DMS53 treated with DMSO at 0.1 percent for 48 hours (cell line): ENCODE results near the gene ARCN1.
"Not testable (repeated sequence)": the region's sequence is repeated elsewhere in the genome, so short reads cannot be mapped to it uniquely, and the experiment has no call there.

ENCODE experiments used
- DNase-seq: peaks from one replicate; lab custom pipeline; 2025; ENCODE audit not compliant: unreplicated experiment; lab: John Stamatoyannopoulos, UW

Gene ARCN1

GRCh38 chr11:118544010-118544646 is 28.1 kb upstream of the ARCN1 start:
- DNase-seq: no peak

- DNase-seq: no peak
These were observed 27.6 kb upstream of the ARCN1 start for GRCh38 chr11:118544647-118545010.

DNA sequence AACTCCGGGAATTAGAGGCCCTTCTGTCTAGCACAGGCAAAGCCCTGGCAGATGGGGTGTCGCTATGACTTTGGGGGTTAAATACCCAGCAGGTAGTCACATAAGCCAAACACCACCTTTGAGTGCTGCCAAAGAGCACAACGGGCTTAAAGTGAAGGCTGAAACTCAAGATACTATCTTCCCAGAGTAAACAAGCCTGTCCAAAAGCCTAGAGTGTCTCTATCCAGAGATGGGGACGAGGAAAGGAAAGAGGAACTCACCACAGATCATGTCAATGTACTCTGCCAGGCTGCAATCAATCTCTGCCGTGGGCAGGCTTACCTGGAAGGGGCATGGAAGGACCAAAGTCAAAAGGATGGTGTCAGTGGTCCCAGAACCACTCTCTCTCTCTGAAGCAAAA is 26.7 kb upstream of the ARCN1 start:
- DNase-seq: no peak

- no peak for DNase-seq
These were observed 25.1 kb upstream of the ARCN1 start for GRCh38 chr11:118547132-118547531.

DNA sequence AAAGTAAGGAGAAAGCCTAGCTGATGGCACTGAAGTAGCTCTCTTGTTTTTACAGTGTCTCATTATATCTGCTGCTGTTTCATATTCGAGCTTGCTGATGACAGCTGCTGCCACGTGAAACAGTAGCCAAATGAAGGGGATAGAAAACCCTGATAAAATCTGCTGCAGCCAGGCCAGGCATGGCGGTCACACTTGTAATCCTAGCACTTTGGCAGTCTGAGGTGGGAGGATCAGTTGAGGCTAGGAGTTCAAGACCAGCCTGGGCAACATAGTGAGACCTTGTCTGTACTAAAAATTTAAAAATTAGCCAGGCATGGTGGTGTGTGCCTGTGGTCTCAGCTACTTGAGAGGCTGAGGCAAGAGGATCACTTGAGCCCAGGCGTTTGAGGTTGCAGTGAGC is 19.9 kb upstream of the ARCN1 start:
- DNase-seq: no peak

- no peak for DNase-seq
These were observed 11.4 kb upstream of the ARCN1 start for GRCh38 chr11:118560806-118561205.

DNA sequence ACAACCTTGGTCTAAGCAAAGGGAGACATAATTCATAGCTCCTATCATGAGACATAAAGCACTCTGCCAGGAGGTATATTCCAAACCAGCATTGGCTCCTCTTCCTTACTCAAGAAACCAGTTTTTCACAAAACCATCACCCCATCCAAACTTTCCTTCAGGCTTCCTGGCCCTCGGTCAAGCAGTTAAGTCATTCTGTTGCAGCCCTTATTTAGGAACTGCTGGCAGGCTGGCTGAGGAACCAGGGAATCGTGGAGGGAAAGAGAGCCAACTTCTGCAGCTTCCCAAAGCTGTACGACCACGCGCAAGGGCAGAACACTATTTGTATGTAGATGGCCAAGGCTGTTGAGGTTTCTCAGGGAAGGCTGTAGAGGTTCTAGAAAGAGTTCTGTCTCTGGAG is 7.2 kb upstream of the ARCN1 start:
- DNase-seq: no peak

GRCh38 chr11:118569670-118570069 is 2.5 kb upstream of the ARCN1 start:
- DNase-seq: no peak

DNA sequence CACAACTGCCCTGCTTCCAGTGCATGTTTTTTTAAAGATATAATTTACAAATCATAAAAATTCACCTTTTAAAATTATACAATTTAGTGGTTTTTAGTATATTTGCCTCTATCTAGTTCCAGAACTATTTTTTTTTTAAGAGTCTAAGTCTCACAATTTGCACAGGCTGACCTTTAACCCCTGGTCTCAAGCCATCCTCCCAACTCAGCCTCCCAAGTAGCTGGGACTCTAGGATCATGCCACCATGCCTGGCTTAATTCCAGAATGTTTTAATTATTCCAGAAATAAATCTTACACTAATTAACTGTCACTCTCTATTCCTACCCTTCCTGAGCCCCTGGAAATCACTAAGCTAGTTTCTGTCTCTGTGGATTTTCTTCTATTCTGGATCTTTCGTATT is 1.4 kb upstream of the ARCN1 start:
- no peak for DNase-seq

DNA sequence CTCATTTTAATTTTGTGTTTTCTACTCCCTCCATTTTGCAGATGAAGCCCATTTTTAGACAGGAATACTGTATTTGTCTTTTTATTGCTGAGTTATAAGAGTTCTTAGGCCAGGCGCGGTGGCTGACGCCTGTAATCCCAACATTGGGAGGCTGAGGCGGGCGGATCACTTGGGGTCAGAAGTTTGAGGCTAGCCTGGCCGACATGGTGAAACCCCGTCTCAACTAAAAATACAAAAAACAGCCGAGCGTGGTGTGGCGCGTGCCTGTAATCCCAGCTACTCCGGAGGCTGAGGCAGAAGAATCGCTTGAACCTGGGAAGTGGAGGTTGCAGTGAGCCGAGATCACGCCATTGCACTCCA is 528 bp upstream of the ARCN1 start:
- DNase-seq: not testable (repeated sequence)

- DNase-seq: no peak
These were observed 857 bp downstream of the ARCN1 start for GRCh38 chr11:118572981-118573550.

- DNase-seq: no peak
These were observed 2.4 kb downstream of the ARCN1 start for GRCh38 chr11:118574636-118575035.

DNA sequence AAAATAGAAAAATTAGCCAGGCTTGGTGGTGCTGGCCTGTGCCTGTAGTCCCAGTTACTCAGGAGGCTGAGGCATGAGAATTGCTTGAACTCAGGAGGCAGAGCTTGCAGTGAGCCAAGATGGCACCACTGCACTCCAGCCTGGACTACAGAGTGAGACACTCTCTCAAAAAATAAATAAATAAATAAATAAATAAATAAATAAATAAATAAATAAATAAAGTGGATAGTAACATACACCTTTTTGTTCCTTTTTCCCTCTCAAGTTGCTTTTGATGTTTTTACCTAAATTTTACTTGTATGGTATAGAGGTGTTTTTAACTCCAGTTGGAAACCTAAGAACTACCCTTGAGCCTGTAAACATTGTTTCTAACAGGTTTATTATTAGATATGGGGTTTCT is 5.8 kb downstream of the ARCN1 start:
- not testable (repeated sequence) for DNase-seq

GRCh38 chr11:118581057-118581456 is 8.8 kb downstream of the ARCN1 start:
- DNase-seq: no peak

DNA sequence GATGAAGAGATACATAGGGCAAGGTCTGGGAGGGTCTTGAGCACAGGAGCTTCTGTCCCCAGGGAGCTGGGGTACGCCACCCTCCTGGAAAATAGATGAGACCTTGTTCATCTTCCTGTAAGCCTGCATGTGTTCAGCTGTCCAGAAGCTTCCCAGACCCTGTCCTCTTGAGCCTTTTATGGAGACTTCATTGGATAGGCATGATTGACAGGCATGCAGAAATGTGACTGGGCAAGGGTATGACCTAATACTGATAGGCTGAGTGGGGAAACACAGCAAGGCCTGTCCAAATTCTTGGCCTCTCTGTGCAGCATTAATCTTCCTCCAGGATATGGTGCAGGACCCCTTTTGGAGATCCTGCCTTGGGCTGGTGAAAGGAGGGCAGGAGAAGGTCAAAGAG is 15.7 kb downstream of the ARCN1 start:
- no peak for DNase-seq

DNA sequence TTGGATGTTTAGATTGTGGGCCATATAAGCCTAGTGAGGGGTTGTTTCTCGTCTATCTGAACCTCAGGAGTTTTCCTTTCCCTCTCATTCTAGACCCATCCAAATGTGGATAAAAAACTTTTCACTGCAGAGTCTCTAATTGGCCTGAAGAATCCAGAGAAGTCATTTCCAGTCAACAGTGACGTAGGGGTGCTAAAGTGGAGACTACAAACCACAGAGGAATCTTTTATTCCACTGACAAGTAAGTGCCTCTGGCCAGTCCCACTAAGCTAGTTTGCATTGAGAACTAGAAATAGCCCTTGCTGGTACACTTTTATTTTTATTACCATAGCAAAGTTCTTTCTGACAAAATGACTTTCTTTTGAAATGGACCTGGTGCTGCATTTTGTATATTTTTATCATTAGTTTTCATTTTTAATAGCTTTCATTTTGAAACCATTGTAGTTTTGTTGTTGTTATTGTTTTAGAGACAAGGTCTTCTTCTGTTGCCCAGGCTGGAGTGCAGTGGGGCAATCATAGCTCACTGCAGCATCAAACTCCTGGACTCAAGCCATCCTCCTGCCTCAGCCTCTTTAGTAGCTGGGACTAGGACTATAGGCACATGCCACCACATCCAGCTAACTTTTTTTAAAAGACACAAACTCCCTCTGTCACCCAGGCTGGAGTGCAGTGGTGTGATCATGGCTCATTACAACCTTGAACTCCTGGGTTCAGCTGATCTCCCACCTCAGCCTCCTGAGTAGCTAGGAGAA is 20.6 kb downstream of the ARCN1 start:
- no peak for DNase-seq

- DNase-seq: not testable (repeated sequence)
These were observed 22.8 kb downstream of the ARCN1 start for GRCh38 chr11:118594984-118595383.

GRCh38 chr11:118596224-118597146 is 24.3 kb downstream of the ARCN1 start:
- DNase-seq: no peak

DNA sequence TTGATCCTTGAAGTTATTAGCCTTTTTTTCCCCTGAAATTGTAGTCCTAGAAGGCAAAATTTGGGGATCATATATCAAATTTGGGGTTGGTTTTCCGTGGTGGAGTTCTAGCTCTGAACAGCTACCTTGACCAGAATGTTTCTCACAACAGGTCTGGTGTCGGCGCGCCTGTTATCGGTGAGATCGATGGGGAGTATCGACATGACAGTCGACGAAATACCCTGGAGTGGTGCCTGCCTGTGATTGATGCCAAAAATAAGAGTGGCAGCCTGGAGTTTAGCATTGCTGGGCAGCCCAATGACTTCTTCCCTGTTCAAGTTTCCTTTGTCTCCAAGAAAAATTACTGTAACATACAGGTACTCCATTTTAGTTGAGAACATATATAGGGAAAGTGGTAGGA is 25.3 kb downstream of the ARCN1 start:
- no peak for DNase-seq

- no peak for DNase-seq
These were observed 30.1 kb downstream of the ARCN1 start for GRCh38 chr11:118602331-118602730.

DNA sequence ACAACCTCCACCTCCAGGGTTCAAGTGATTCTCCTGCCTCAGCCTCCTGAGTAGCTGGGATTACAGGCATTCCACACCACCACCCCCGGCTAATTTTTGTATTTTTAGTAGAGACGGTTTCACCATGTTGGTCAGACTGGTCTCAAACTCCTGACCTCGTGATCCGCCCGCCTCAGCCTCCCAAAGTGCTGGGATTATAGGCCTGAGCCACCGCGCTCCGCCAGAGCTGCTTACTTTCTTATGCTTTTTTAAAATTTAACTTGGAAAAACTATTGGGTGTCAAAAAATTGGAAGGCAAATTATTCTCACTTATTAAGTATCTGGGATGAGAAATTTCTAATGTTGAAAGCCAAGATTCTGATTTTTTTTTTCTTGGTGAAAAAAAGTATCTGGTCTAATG is 31.5 kb downstream of the ARCN1 start:
- DNase-seq: not testable (repeated sequence)

- DNase-seq: no peak
These were observed 32.4 kb downstream of the ARCN1 start for GRCh38 chr11:118604566-118604965.
